Type B pancreatic cell (in vitro differentiated cells): ENCODE results near the gene ADGRE1. TPM values are rescaled to one million over a fixed set of nuclear protein-coding genes. Genes with fewer than 3 reads are reported as not detected.

Source experiments
- DNase-seq: peaks from one replicate; pipeline ENCODE4 v3.0.0; 2021; ENCODE audit warnings: mixed read lengths; ENCODE audit not compliant: unreplicated experiment; ENCODE audit errors: extremely low spot score
- H3K27ac Mint-ChIP-seq: 2 replicates; pipeline ENCODE4 v1.8.0; 2021; ENCODE audit warnings: mild to moderate bottlenecking, mixed read lengths
- H3K27me3 Mint-ChIP-seq: 2 replicates; pipeline ENCODE4 v1.8.0; 2021; ENCODE audit warnings: mixed read lengths
- H3K36me3 Mint-ChIP-seq: 2 replicates; pipeline ENCODE4 v1.8.0; 2021; ENCODE audit warnings: mixed read lengths
- H3K4me1 Mint-ChIP-seq: one replicate; pipeline ENCODE4 v1.8.0; 2021; ENCODE audit warnings: mixed read lengths; ENCODE audit not compliant: unreplicated experiment
- H3K4me3 Mint-ChIP-seq: 2 replicates; pipeline ENCODE4 v1.8.0; 2021; ENCODE audit warnings: mild to moderate bottlenecking, mixed read lengths
- H3K9me3 Mint-ChIP-seq: 2 replicates; pipeline ENCODE4 v1.8.0; 2021; ENCODE audit warnings: mixed read lengths
- CTCF ChIP-seq: fragments of 200-600 bp; sonication (generic); conservative IDR thresholded peaks from 2 replicates; pipeline ENCODE4 v1.5.0; 2021; ENCODE audit warnings: antibody characterized with exemption, mild to moderate bottlenecking
- total RNA-seq: library from RNA; stranded (reverse); gene quantifications from 2 replicates; pipeline ENCODE4 v1.2.1, GENCODE V29; 2021; ENCODE audit warnings: low replicate concordance

The ADGRE1 gene
- total RNA-seq, 1 donor from 2014 or later, result not detected

GRCh38 chr19:6970443-6970842 is 83.1 kb downstream of the ADGRE1 start:
- peaks cover 3% of the 10 kb centered on the region for H3K9me3 Mint-ChIP-seq
- TF ChIP-seq CTCF, result no peak
- H3K4me3 Mint-ChIP-seq, result no peak overlapping the region
- H3K4me1 Mint-ChIP-seq, result no peaks in the 10 kb centered on the region
- no peak overlapping the region for H3K27ac Mint-ChIP-seq
- H3K27me3 Mint-ChIP-seq, result no peaks in the 10 kb centered on the region
- no peak for DNase-seq
- no peaks in the 10 kb centered on the region for H3K36me3 Mint-ChIP-seq

GRCh38 chr19:6971366-6971765 is 84.0 kb downstream of the ADGRE1 start:
- DNase-seq, result no peak
- no peak for TF ChIP-seq CTCF
- Mint-ChIP-seq H3K4me1 (no peaks in the 10 kb centered on the region), H3K27me3 (no peaks in the 10 kb centered on the region), H3K9me3 (peaks cover 3% of the 10 kb centered on the region), H3K4me3 (no peak overlapping the region), H3K36me3 (no peaks in the 10 kb centered on the region), H3K27ac (no peak overlapping the region)

- Mint-ChIP-seq H3K4me1 (no peaks in the 10 kb centered on the region), H3K27me3 (no peaks in the 10 kb centered on the region), H3K36me3 (no peaks in the 10 kb centered on the region), H3K27ac (no peak overlapping the region), H3K9me3 (peaks cover 3% of the 10 kb centered on the region), H3K4me3 (no peak overlapping the region)
- TF ChIP-seq CTCF, result no peak
- no peak for DNase-seq
Measured at GRCh38 chr19:6976197-6976596, 88.8 kb downstream of the ADGRE1 start.

- no peak for DNase-seq
- H3K4me1 Mint-ChIP-seq, result no peaks in the 10 kb centered on the region
- no peak overlapping the region for H3K4me3 Mint-ChIP-seq
- H3K27me3 Mint-ChIP-seq, result no peaks in the 10 kb centered on the region
- H3K9me3 Mint-ChIP-seq, result peaks cover 4% of the 10 kb centered on the region
- H3K27ac Mint-ChIP-seq, result no peak overlapping the region
- H3K36me3 Mint-ChIP-seq, result no peaks in the 10 kb centered on the region
- TF ChIP-seq CTCF, result no peak
Measured at GRCh38 chr19:6979399-6979798, 92.0 kb downstream of the ADGRE1 start.

GRCh38 chr19:6983448-6983847 is 96.1 kb downstream of the ADGRE1 start:
- no peaks in the 10 kb centered on the region for H3K4me1 Mint-ChIP-seq
- H3K27ac Mint-ChIP-seq, result no peak overlapping the region
- no peaks in the 10 kb centered on the region for H3K36me3 Mint-ChIP-seq
- H3K4me3 Mint-ChIP-seq, result no peak overlapping the region
- H3K9me3 Mint-ChIP-seq, result peaks cover 10% of the 10 kb centered on the region
- DNase-seq, result no peak
- H3K27me3 Mint-ChIP-seq, result no peaks in the 10 kb centered on the region
- TF ChIP-seq CTCF, result no peak

GRCh38 chr19:6987850-6988249 is 100.5 kb downstream of the ADGRE1 start:
- H3K36me3 Mint-ChIP-seq, result no peaks in the 10 kb centered on the region
- TF ChIP-seq CTCF, result no peak
- no peaks in the 10 kb centered on the region for H3K4me1 Mint-ChIP-seq
- H3K27ac Mint-ChIP-seq, result no peak overlapping the region
- no peak overlapping the region for H3K4me3 Mint-ChIP-seq
- no peaks in the 10 kb centered on the region for H3K27me3 Mint-ChIP-seq
- DNase-seq, result no peak
- peaks cover 10% of the 10 kb centered on the region for H3K9me3 Mint-ChIP-seq
